Esophagus muscularis mucosa (tissue), 4 donors: ENCODE results near the gene MAPK12. TPM values are rescaled to one million over a fixed set of nuclear protein-coding genes. Genes with fewer than 3 reads are reported as not detected.
A peak's percentile ranks its signal among the peaks of the same experiment; 100 is the strongest.

ENCODE experiments used
- DNase-seq: peaks from one replicate; pipeline ENCODE4 v3.0.0-alpha.2; 2017; ENCODE audit errors: extremely low spot score
- H3K27ac ChIP-seq, 4 donors: fragments of 200-600 bp; sonication (generic); replicated peaks in 1 of 4; 1 replicate in 3 of 4; 2 replicates in 1 of 4; pipeline ENCODE4 v1.5.1; 2016 to 2019; ENCODE audit warnings: mild to moderate bottlenecking in 1 of 4
- H3K27me3 ChIP-seq, 4 donors: fragments of 200-600 bp; sonication (generic); one replicate each; pipeline versions ENCODE4 v1.5.1 to v1.6.0; 2016 to 2019
- H3K36me3 ChIP-seq, 4 donors: fragments of 200-600 bp; sonication (generic); one replicate each; pipeline ENCODE4 v1.5.1; 2016 to 2019
- H3K4me1 ChIP-seq, 4 donors: fragments of 200-600 bp; sonication (generic); one replicate each; pipeline ENCODE4 v1.5.1; 2016 to 2019
- H3K4me3 ChIP-seq, 4 donors: fragments of 200-600 bp; sonication (generic); 1 replicate in 2 of 4; 2 replicates in 2 of 4; pipeline ENCODE4 v1.5.1; 2016 to 2019; ENCODE audit warnings: mild to moderate bottlenecking in 4 of 4, moderate library complexity in 1 of 4
- H3K9me3 ChIP-seq, 4 donors: fragments of 200-600 bp; sonication (generic); 1 replicate in 3 of 4; 2 replicates in 1 of 4; pipeline ENCODE4 v1.5.1; 2016 to 2019
- EP300 ChIP-seq: sonication (generic); formaldehyde crosslinking; IDR thresholded peaks from one replicate; pipeline ENCODE4 v1.6.1; 2017; ENCODE audit warnings: antibody characterized with exemption
- POLR2A ChIP-seq: fragments of 450-650 bp; IDR thresholded peaks from one replicate; pipeline ENCODE4 v1.6.1; 2017; ENCODE audit warnings: antibody characterized with exemption, moderate library complexity, mild to moderate bottlenecking, low read depth
- POLR2AphosphoS5 ChIP-seq, 2 donors: sonication (generic); formaldehyde crosslinking; IDR thresholded peaks; one replicate each; pipeline ENCODE4 v1.6.1; 2017; ENCODE audit warnings: antibody characterized with exemption in 2 of 2
- WGBS: methylation state at CpG from one replicate; pipeline ENCODE4 v1.1.5; 2018; 5-methylcytosine and 5-hydroxymethylcytosine counted together
- intact Hi-C: fragments of 100-400 bp; cut with DNase I; formaldehyde crosslinking; loops from one replicate; pipeline ENCODE4 v1.15.1; 2023
- total RNA-seq, 4 donors: library from RNA; depleted of rRNA; stranded (reverse); fragments of >200 nt; gene quantifications; one replicate each; pipeline versions ENCODE4 v1.1.0 to v1.2.1, GENCODE V29; 2016
- TF ChIP-seq, protein P1 (sequence below), 3 experiments: fragments of 200-600 bp in 2 of 3; fragments of 450-650 bp in 1 of 3; sonication (generic) in 2 of 3; IDR thresholded peaks; one replicate each; pipeline ENCODE4 v1.5.1; 2017 to 2019; ENCODE audit warnings: antibody characterized with exemption in 3 of 3, mild to moderate bottlenecking in 2 of 3, moderate library complexity in 1 of 3

MAPK12 gene
- total RNA-seq, 4 donors from 2014 or later, result 5.8 to 22.9 (median 16.1) TPM

DNA sequence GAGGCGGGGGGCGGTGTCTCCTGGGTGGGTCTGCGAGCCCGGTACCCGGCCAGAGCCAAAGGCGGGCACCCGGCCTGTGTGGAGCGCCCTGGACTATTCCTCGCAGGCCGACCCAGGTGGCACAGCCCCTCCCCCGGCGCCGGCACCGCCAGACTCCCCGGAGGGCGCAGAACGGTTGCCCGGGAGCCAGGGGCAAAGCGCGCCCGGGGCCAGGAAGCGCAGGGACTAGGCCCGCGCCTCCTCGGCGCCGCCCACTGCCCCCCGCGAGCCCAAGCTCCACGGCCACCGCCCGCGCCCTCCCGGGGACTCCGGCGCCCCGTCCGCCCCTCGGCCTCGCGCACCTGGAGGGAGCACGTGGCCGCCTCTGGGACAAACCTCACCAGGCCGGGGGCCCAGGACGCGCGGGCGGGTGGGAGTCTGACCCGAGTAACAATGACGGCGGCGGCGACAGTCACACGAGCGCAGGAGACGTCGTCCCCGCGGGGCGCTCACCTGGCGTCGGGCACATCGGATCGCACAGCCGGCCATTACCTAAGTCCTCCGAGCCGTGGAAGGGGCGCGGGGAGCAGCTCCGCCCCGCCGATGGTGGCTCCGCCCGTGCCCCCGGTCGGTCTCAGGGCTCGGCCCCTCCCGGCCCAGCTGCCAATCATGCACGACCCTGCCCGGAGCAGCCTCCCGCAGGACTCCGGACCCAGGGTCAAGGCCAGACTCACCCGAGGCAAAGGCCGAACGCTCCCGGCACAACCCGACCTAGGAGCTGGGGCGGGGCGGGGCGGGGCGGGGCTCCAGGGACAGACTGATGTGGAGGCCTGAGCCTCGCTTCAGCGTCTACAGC, 38.5 kb upstream of the MAPK12 start:
- peak overlapping the region; percentile 61 to 93 (median 75) for H3K27ac ChIP-seq
- no peaks in the 10 kb centered on the region for H3K36me3 ChIP-seq
- TF ChIP-seq POLR2AphosphoS5 (IDR thresholded peaks at IDR 0.05) (no peak), POLR2A (no peak), EP300 (no peak)
- TF ChIP-seq, protein P1, sequence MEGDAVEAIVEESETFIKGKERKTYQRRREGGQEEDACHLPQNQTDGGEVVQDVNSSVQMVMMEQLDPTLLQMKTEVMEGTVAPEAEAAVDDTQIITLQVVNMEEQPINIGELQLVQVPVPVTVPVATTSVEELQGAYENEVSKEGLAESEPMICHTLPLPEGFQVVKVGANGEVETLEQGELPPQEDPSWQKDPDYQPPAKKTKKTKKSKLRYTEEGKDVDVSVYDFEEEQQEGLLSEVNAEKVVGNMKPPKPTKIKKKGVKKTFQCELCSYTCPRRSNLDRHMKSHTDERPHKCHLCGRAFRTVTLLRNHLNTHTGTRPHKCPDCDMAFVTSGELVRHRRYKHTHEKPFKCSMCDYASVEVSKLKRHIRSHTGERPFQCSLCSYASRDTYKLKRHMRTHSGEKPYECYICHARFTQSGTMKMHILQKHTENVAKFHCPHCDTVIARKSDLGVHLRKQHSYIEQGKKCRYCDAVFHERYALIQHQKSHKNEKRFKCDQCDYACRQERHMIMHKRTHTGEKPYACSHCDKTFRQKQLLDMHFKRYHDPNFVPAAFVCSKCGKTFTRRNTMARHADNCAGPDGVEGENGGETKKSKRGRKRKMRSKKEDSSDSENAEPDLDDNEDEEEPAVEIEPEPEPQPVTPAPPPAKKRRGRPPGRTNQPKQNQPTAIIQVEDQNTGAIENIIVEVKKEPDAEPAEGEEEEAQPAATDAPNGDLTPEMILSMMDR (IDR thresholded peaks at IDR 0.05), result no peak
- WGBS, result no CpG with 5 or more reads among the region's 93 CpGs
- DNase-seq, result no peak
- peak overlapping the region; percentile 37 to 55 (median 42) for H3K4me3 ChIP-seq
- H3K27me3 ChIP-seq, result no peaks in the 10 kb centered on the region
- intact Hi-C loops, result no loop called here
- peaks cover 86 to 100% (median 100%) of the 10 kb centered on the region in 4 donors for H3K4me1 ChIP-seq
- no peaks in the 10 kb centered on the region for H3K9me3 ChIP-seq

DNA sequence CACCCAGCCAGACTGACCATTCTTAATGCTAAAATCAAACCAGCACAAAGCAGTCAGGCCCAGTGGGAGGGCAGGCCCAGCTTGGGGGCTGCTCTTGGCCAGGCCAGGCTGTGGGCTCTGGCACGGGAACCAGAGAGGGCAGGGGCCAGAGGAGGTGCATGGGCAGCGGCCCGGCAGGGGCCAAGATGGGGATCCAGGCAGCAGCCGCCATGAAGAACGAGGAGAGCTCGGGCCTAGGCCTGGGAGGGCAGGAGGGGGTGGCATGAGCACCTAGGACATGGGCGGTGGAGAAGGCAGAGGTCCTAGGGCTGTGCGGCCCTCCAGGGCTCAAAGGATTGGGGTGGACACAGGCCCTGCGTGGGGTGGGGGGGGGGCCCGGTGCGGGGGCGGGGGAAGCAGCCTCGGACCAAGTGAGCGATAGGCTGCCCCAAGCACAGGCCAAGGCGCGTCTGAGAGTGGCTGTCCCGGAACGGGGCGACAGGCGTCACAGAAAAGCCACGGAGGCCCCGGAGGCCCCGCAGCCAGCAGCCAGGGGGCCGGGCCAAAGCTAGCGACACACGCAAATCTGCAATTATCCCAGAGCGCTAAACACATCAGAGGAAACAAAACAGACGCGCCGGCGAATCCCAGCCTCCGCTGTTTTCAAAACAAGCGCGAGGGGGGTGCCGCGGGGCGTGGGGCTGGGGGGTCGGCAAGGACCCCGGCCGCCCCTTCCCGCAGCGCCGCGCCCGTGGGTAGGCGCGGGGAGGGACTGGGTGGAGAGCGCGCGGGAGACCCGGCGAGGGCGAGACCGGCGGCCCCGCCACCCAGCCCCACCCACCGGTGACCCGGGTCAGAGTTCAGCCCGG, 37.7 kb upstream of the MAPK12 start:
- no peak for TF ChIP-seq POLR2AphosphoS5 (IDR thresholded peaks at IDR 0.05)
- Histone ChIP-seq H3K27ac (peak overlapping the region; percentile 61 to 93 (median 75)), H3K4me1 (peaks cover 85 to 100% (median 100%) of the 10 kb centered on the region in 4 donors), H3K36me3 (peaks cover 0 to 4% (median 0%) of the 10 kb centered on the region in 4 donors), H3K27me3 (no peaks in the 10 kb centered on the region), H3K4me3 (peak overlapping the region; percentile 37 to 55 (median 42)), H3K9me3 (no peaks in the 10 kb centered on the region)
- 48% methylated on average over 34 of the region's 59 CpGs for WGBS
- DNase-seq, result no peak
- intact Hi-C loops, result no loop called here

DNA sequence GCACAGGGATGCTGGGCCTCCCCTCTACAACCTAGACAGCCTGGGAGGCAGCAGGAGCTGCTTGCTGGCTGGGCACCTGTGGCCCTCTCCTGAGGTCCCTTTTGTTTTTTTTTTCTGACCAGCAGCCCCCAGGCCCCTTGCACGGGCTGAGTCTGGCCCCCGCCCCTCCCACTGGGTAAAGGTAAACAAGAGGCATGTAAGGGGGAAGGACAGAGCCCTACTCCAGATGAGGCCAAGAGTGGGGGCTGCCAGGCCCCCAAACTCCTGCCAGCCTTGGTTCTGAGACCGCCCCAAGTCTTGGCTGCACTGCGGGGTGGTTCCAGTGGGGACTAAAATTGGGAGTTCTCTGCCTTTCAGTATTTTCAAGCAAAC, 36.8 kb upstream of the MAPK12 start:
- H3K36me3 ChIP-seq, result peaks cover 0 to 4% (median 0%) of the 10 kb centered on the region in 4 donors
- 93% methylated on average over 3 of the region's 4 CpGs for WGBS

DNA sequence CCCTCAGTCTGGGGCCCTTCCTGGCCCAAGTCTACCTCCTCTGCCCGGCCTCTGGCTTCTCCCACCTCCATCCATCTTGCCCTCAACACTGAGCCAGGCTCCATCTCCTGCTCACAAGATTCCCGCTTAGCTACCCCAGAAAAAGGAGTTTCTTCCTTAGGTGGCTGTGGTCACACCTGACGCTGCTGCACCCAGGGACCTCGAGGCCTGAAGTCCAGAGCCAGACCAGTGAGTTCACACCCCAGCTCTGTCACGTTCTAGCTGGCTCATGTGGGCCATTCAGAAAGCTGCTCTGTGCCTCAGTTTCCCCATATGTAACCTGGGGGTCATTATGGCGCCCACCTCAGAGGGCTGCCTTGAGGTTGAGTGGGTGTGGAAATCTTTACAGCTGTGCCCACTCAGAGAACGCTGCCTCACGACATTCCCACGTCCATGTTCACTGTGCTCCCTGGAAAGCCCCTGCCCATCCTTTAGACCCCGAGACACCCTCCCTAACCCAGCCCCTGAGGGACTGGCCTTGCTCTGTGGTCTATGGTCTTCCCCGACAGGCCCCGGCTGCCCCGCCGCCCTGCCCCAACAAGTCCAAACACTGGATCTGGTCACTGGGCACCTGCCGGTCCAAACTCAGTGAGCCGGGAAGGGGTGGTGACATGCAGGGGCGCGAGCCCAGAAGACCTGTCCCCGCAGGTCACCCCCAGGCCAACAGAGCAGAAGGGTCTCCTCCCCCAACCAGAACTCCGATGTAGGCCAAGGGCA, 36.2 kb upstream of the MAPK12 start:
- intact Hi-C loops, result no loop called here
- Histone ChIP-seq H3K36me3 (peaks cover 0 to 4% (median 0%) of the 10 kb centered on the region in 4 donors), H3K4me3 (no peak overlapping the region), H3K4me1 (peaks cover 85 to 100% (median 100%) of the 10 kb centered on the region in 4 donors), H3K9me3 (no peaks in the 10 kb centered on the region), H3K27ac (peak overlapping the region; percentile 61 to 93 (median 62)), H3K27me3 (peaks cover 0 to 6% (median 0%) of the 10 kb centered on the region in 4 donors)
- no peak for DNase-seq
- no peak for TF ChIP-seq POLR2AphosphoS5 (IDR thresholded peaks at IDR 0.05)
- TF ChIP-seq EP300, result no peak
- TF ChIP-seq, protein P1 (IDR thresholded peaks at IDR 0.05), result no peak
- no peak for TF ChIP-seq POLR2A
- WGBS, result 79% methylated on average over 19 of the region's 20 CpGs

More for the DNA sequence above, 36.8 kb upstream of the MAPK12 start:
- H3K27me3 ChIP-seq, result peaks cover 0 to 3% (median 0%) of the 10 kb centered on the region in 4 donors
- TF ChIP-seq, protein P1 (IDR thresholded peaks at IDR 0.05), result no peak
- TF ChIP-seq POLR2AphosphoS5 (IDR thresholded peaks at IDR 0.05) (no peak), EP300 (no peak)
- peaks cover 85 to 100% (median 100%) of the 10 kb centered on the region in 4 donors for H3K4me1 ChIP-seq
- no peaks in the 10 kb centered on the region for H3K9me3 ChIP-seq
- DNase-seq, result no peak
- no peak overlapping the region for H3K4me3 ChIP-seq
- intact Hi-C loops, result no loop called here
- peak overlapping the region; percentile 40 to 93 (median 61) for H3K27ac ChIP-seq
